GM19023 (cell line): ENCODE results near the gene SPTB.

Source experiments
- ATAC-seq: cut with Tn5 transposase; IDR thresholded peaks from one replicate; pipeline ENCODE4 v1.9.1; 2021; ENCODE audit warnings: mild to moderate bottlenecking, moderate library complexity; ENCODE audit not compliant: unreplicated experiment

SPTB gene

GRCh38 chr14:64755781-64756221 lies 123.9 kb downstream of the SPTB start:
- no peak for ATAC-seq

DNA sequence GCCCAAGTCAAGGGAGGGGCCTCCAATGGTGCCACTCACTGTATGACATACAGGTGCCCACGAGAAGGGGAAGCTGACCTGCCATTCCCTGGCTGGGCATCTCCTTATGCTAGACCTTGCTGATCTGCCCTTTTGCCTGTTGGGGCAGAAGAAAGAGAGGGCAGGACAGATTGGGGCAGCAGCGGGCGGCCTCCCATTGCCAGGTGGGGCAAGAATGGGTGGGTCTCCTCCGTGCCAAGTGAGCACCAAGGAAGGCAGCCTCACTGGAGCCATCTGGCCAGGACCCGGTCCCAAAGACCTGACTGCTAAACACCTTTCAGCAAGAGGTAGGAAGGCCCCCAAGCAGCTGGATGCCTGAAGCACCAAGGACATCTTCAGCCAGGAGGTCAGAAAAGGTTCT lies 125.0 kb downstream of the SPTB start:
- no peak for ATAC-seq

GRCh38 chr14:64753999-64754398 lies 125.7 kb downstream of the SPTB start:
- no peak for ATAC-seq

DNA sequence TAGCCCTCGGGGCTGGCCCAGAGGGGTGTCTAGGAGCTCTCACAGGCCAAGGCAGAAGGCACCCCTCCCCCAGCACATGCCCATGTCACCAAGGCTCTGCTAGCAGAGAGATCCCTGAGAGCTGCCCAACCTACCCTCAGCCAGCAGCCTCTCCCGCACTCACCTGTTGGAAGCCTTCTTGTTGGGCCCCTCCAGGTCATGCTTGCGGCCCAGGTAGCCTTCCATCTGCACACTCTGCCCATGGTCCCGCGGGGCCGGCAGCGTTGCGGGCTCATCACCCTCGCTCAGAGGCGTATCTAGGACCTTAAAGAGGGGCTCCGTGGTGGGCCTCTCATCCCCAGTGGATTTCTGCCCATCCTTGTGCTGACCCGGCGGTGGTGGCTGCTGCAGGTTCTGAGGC lies 126.3 kb downstream of the SPTB start:
- ATAC-seq: no peak

- no peak for ATAC-seq
Measured at GRCh38 chr14:64752909-64753308, 126.8 kb downstream of the SPTB start.

DNA sequence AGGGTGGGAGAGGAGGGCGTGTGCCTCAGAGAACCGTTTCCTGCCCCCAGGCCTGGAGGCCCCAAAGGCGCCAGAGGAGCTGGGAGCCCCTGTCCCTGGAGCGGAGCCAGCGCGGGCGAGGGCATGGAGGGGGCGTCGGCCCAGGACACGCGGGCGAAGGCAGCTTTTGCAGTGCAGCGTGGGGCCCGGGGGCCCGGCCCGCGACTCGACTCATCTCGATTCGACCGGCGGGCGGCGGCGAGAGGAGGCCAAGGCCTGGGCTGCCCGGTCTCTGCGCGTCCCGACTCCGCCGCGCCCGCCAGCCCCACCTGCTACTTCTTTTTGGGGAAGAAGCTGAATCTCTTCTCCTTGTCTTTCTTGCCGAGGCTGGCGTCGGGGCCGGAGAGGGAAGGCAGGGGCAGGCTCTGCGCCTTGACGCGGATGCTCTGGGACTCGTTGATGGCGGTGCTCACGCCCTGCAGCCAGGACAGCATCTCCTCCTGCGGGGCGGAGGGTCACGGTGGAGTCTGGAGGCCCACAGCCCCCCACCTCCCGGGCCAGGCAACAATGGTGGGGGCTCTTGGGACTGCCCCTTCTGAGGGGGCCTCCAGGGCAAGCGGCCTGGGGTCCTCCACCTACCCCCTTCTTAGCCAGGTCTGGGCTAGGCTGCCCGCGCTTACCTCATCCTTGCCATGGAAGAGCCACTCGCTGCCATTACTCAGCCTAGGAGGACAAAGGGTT lies 130.6 kb downstream of the SPTB start:
- ATAC-seq: no peak

DNA sequence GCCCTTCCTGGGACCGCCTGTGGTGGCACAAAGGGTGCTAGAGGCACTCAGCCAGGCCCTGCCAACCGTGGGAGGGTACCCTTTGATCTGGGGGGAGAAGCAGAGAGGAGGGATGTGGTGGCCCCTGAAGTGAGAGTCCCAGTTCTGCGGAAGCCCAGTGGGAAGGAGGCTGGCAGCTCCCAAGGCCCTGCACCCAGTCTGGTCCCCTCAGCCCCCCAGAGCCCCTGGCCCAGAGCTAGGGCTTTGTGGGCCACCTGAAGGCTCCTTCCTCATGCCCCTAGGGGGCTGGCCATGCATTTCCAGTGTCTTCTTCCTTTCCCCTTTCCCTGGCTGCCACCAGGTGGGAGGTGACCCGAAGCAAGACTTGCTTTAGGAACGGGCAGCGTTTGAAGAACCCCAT lies 131.2 kb downstream of the SPTB start:
- ATAC-seq: no peak

- no peak for ATAC-seq
Measured at GRCh38 chr14:64747327-64747726, 132.4 kb downstream of the SPTB start.

- no peak for ATAC-seq
Measured at GRCh38 chr14:64746298-64747250, 133.1 kb downstream of the SPTB start.

DNA sequence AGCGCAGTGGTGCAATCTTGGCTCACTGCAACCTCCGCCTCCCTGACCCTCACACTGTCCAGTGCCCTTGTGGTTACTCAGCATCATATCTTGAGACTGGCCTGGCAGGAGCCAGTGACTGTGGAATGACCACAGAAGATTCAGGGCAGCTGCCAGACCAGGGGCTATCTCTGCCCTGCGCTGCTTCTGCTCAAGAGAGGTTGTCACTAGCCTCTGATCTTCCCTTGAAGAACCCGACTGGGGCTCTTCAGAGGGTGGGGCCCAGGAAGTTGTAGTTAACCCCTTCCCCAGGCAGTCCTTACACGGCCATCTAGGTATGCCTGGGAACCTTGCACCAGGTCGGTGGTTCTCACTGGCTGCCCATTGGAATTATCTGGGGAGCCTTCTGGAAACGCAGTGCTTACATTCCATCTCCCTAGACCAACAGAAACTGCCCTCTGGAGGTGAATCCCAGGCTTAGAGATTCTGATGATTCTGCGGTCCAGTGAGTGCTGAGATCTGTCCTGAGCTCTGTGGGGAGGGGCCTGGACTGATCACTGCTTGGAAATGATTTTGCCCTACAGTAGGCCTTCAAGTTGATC lies 134.1 kb downstream of the SPTB start:
- no peak for ATAC-seq

GRCh38 chr14:64743061-64743460 lies 136.6 kb downstream of the SPTB start:
- ATAC-seq: no peak

DNA sequence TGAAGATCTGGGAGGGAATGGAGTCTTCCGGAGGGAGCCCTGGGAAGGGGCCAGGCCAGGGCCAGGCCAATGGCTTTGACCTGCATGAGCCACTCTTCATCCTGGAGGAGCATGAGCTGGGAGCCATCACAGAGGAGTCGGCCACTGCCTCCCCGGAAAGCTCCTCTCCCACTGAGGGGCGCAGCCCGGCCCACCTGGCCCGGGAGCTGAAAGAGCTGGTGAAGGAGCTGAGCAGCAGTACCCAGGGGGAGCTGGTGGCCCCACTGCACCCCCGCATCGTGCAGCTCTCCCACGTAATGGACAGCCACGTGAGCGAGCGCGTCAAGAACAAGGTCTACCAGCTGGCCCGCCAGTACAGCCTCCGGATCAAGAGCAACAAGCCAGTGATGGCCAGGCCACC lies 137.7 kb downstream of the SPTB start:
- ATAC-seq: no peak

DNA sequence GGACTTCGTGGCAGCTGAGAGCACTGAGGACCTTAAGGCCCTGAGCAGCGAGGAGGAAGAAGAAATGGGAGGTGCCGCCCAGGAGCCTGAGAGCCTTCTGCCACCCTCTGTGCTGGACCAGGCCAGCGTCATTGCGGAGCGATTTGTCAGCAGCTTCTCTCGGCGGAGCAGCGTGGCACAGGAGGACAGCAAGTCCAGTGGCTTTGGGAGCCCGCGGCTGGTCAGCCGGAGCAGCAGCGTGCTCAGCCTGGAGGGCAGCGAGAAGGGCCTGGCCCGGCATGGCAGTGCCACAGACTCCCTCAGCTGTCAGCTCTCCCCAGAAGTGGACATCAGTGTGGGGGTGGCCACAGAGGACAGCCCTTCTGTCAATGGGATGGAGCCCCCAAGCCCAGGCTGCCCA lies 138.5 kb downstream of the SPTB start:
- ATAC-seq: no peak

GRCh38 chr14:64738281-64738804 lies 141.4 kb downstream of the SPTB start:
- ATAC-seq: no peak

GRCh38 chr14:64737391-64738280 lies 142.1 kb downstream of the SPTB start:
- no peak for ATAC-seq

- no peak for ATAC-seq
Measured at GRCh38 chr14:64736271-64737169, 143.2 kb downstream of the SPTB start.

GRCh38 chr14:64734990-64735389 lies 144.7 kb downstream of the SPTB start:
- no peak for ATAC-seq

- no peak for ATAC-seq
Measured at GRCh38 chr14:64733899-64734298, 145.8 kb downstream of the SPTB start.

GRCh38 chr14:64733321-64733720 lies 146.4 kb downstream of the SPTB start:
- no peak for ATAC-seq
